ENCODE data around the gene GTPBP4. TPM values are rescaled to one million over a fixed set of nuclear protein-coding genes. Genes with fewer than 3 reads are reported as not detected.

Gene GTPBP4
- total and polyA plus RNA-seq, 2 of the 13 experiments (the other 11 are each of a cell fraction or from before 2014, with no cell fraction given), result 24.1 to 85.5 TPM

- TF ChIP-seq YY1 (IDR thresholded peaks at IDR 0.05; ENCODE audit: insufficient read depth, insufficient replicate concordance, low read depth, low read length) (no peak), HIVEP1 (CRISPR knock-in tag; IDR thresholded peaks at IDR 0.05) (no peak), ZMYM3 (CRISPR knock-in tag; IDR thresholded peaks at IDR 0.05) (0 out of 2 replicates have a peak, but pooled peaks have one; percentile 37), ZNF503 (CRISPR knock-in tag; IDR thresholded peaks at IDR 0.05) (peak; percentile 82), ZFP91 (CRISPR knock-in tag; IDR thresholded peaks at IDR 0.05; ENCODE audit: borderline replicate concordance) (no peak), FOXK1 (CRISPR knock-in tag; IDR thresholded peaks at IDR 0.05; ENCODE audit: borderline replicate concordance, low read depth) (peak; percentile 76; the same call in 1 of the 2 replicates), KLF15 (CRISPR knock-in tag; IDR thresholded peaks at IDR 0.05; ENCODE audit: borderline replicate concordance) (no peak; the same call in 1 of the 2 replicates), ZNF160 (CRISPR knock-in tag; IDR thresholded peaks at IDR 0.05) (no peak), TP53 (CRISPR knock-in tag; conservative IDR thresholded peaks at IDR 0.05) (no peak), TFDP1 (CRISPR knock-in tag; IDR thresholded peaks at IDR 0.05; ENCODE audit: borderline replicate concordance) (no peak), ZNF572 (CRISPR knock-in tag; IDR thresholded peaks at IDR 0.05) (no peak), ISL2 (CRISPR knock-in tag; IDR thresholded peaks at IDR 0.05) (peak; percentile 93), BORCS8-MEF2B (CRISPR knock-in tag; IDR thresholded peaks at IDR 0.05) (no peak), FOXM1 (CRISPR knock-in tag; IDR thresholded peaks at IDR 0.05) (no peak), ZNF205 (CRISPR knock-in tag; IDR thresholded peaks at IDR 0.05) (no peak), ZNF883 (CRISPR knock-in tag; IDR thresholded peaks at IDR 0.05; ENCODE audit: not compliant biosample characterization) (no peak), ZNF709 (CRISPR knock-in tag; IDR thresholded peaks at IDR 0.05) (no peak), THAP9 (CRISPR knock-in tag; IDR thresholded peaks at IDR 0.05; ENCODE audit: borderline replicate concordance) (no peak; the same call in 1 of the 2 replicates), ZNF746 (CRISPR knock-in tag; IDR thresholded peaks at IDR 0.05) (no peak), XRCC5 (optimal IDR thresholded peaks at IDR 0.05; ENCODE audit: low read length) (peak; percentile 12), ATF5 (CRISPR knock-in tag; IDR thresholded peaks at IDR 0.05; ENCODE audit: low read depth) (no peak)
Observed at GRCh38 chr10:970311-971149, 17.7 kb upstream of the GTPBP4 start (continued).

Measured in HepG2 (cell line).